GM18502 (cell line): ENCODE measurements around the gene ITGA5.
A peak's percentile ranks its signal among the peaks of the same experiment; 100 is the strongest.

ENCODE experiments used
- ATAC-seq: cut with Tn5 transposase; IDR thresholded peaks from one replicate; pipeline ENCODE4 v1.9.1; 2021; ENCODE audit warnings: mild to moderate bottlenecking; ENCODE audit not compliant: unreplicated experiment, poor library complexity

ITGA5 gene

GRCh38 chr12:54375259-54375579 is 43.8 kb downstream of the ITGA5 start:
- no peak for ATAC-seq

DNA sequence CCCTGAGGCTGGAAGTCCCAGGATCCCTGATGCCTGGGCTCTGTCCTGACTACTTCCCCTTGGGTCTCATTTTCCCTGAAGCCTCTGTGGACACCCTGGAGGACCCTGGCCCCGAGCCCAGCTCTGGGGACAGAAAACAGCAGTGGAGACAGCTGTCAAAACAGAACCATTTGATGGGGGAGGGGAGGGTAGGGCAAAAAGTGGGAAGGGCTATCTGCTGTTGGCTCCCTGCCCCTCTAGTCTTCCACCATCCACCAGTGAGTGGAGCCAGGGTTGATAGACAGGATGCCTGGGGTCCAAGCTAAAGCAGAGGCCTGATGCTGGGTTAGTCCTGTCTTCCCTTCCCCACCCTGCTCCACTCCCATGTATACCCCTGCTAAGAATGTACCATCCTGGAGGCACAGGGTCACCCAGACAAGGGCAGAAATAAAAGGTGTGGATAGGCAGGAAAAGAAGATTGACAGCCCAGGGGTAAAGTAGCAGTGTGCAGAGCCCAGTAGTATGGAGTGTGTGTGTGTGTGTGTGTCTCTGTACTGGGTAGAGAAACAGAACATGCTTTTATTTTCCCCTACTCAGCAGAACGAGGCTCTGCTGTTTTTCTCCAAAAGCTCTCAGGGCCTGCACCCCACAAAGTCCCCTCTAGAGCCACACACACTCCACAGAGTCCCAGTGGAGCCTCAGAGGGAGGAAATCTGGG is 44.4 kb downstream of the ITGA5 start:
- no peak for ATAC-seq

GRCh38 chr12:54373649-54374561 is 45.2 kb downstream of the ITGA5 start:
- no peak for ATAC-seq

DNA sequence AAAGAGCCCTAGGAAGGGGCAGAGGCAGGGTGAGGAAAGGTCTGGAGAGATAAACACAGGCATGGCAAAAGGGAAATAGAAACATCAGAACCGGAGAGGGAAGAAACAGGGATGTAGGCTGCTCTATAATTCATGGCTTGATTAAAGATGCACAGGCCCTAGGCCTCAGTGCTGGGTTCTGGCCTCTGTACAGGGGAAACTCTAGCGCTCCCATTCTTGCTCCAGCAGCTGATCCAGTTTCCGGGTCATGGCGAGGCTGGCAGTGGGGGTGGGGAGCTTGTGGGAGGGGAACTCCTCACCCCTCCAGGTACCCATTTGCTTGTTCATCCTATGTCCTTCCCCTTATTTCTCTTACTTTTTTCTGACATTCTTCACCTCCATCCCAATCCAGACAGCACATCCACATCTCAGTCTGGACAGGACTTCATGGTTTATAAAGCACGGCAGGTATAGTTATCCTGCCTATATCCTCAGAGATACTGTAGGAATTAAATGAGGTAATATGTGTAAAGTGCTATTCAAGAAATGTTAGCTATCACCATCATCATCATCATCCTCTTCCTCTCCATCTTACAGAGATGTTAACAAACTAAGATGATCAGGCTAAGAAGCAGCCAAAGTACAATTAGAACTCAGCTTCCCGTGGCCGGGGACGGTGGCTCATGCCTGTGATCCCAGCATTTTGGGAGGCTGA is 46.8 kb downstream of the ITGA5 start:
- no peak for ATAC-seq

DNA sequence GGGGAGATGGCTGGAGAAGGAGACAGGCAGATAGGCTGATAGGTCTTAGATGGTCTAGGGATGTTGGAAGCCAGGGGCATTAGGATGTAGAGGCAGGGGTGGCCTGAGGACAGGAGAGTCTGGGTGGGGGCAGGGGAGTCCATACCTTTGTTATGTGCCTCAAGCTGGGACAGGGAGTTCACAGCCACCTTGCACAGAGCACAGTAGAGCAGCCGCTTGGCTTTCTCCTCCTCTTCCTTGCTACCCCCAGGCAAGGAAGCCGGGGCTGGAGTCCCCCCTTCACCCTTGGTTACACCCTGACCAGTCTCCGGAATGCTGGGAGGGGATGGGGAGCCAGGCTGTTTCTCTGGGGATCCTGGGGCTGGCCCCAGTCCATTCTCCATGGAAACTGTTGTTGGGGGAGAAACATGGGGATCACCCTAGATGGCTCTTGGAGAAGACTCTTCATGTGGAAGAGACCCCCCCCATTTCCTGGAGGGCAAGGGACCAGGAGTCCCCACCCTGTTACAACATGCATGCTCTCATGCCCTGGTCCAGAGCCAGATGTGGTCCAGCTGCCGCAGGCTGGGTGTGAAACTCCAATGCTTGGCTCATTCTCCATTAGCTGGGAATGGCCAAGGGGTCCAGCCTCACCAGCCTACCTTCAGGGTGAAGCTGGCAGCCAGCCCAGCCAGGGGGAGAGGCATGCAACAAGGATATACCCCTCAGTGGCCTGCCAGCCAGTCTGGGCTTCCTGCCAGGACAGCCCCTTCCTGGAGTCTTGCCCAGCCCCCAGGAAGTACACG is 47.5 kb downstream of the ITGA5 start:
- ATAC-seq: no peak

GRCh38 chr12:54370171-54370730 is 48.8 kb downstream of the ITGA5 start:
- ATAC-seq: no peak

DNA sequence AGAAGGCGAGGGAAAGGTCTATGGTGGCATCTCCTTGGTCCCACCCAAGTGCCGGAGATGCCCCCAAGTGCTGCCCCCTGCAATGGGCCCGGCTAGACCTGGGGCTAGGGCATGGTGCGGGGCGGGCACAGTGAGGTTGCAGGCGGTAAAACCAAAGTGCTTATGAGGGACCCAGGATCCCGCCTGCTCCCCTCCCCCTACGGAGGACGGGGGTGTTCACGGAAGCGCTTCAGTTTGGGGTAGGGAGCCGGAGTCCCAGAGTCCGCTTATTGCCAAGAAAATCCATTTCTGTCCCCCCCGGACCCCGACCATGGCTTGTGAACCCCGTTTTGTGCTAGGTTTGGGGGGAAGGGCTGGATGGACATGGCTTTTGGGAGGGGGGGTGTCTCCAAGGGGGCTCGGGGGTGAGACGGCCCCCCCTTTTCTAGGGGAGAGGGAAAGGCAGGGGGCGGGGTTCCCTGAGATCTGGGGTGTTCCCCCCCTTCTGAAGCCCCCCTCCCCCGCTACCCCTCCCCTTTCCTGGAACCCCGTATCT is 49.4 kb downstream of the ITGA5 start:
- ATAC-seq: no peak

DNA sequence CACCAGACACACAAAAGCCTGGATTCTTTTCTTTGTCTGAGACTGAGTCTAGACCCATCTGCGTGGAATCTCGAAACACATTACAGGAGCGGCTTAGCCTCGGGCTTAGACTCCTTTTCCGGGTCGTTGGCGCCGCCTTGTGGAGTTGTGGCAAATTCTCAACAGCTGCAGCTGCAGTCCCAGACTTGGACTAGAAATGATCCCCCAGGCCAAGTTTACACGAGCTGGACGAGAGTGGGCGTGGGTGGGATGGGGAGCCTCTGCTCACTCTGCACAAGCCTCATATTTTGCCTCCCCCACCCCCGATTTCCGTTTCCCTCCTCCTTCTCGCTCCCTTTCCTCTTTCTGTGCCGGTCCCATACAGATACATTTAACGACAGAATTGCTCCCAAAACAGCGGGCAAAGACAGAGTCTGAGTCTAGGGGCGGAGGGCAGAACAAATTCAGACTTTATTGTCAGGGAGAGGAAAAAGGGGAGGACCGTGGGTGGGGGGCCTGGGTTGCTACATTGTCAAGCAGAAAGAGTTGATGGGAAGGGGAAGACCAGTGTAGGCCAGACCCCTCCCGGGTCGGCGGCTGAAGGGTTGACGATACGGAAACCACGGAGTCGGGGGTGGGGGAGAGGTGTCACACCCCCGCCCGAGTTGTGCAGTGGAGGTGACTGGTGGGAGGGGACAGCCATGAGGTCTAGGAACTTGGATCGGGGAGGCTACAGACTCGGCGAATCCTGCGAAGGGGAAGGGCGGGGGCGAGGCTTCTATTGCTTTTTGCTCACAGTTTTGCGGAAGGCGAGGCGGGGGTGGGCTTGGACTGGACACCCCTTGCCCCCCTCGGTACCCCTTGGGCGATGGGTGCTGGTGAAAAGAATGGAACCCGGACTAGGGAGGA is 50.1 kb downstream of the ITGA5 start:
- peak; percentile 77 for ATAC-seq

- peak; percentile 32 for ATAC-seq
Observed at GRCh38 chr12:54368025-54368708, 50.9 kb downstream of the ITGA5 start.

- ATAC-seq: peak; percentile 51
Observed at GRCh38 chr12:54364413-54364812, 54.7 kb downstream of the ITGA5 start, which contains the start of gene GPR84. TSS of gene GPR84 (minus strand) at chr12:54364486. CDS start at chr12:54363851, 635 bp downstream.

DNA sequence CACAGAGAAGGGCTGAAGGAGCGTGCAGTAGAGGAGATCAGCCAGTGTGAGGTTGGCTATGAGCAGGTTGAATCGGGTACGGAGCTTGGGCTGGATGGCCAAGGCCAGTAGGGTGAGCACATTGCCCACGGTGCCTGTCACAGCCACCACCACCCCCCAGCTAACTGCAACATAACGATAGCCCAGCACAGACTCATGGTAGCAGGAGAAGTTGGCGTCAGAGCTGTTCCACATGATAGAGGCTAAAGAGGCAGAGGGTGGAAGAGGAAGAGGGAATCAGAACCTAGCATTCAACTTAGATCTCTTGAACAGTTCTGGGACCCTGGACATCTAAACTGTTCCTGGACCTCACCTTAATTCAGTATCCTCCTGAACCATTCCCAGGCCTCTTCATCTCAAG is 55.4 kb downstream of the ITGA5 start:
- ATAC-seq: no peak

DNA sequence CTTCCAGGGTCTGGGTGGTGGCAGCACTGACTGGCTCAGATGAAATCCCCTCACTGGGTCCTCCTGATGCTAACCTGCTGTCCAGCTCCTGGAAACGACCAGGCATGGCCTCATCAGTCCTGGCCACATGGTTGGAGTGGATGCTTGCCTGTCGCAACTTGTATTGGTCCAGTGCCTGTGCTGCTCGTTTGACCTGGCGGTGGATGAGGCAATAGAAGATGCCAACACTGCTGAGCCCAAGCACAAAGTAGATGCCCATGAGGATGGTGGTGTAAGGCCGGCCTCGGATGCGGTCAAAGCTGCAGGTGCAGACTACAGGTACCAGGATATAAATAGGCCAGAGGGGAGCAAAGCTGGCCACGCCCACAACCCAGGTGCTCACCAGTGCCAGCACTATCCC is 56.0 kb downstream of the ITGA5 start:
- no peak for ATAC-seq

- no peak for ATAC-seq
Observed at GRCh38 chr12:54360717-54361456, 58.2 kb downstream of the ITGA5 start.

GRCh38 chr12:54359762-54360351 is 59.2 kb downstream of the ITGA5 start:
- no peak for ATAC-seq

DNA sequence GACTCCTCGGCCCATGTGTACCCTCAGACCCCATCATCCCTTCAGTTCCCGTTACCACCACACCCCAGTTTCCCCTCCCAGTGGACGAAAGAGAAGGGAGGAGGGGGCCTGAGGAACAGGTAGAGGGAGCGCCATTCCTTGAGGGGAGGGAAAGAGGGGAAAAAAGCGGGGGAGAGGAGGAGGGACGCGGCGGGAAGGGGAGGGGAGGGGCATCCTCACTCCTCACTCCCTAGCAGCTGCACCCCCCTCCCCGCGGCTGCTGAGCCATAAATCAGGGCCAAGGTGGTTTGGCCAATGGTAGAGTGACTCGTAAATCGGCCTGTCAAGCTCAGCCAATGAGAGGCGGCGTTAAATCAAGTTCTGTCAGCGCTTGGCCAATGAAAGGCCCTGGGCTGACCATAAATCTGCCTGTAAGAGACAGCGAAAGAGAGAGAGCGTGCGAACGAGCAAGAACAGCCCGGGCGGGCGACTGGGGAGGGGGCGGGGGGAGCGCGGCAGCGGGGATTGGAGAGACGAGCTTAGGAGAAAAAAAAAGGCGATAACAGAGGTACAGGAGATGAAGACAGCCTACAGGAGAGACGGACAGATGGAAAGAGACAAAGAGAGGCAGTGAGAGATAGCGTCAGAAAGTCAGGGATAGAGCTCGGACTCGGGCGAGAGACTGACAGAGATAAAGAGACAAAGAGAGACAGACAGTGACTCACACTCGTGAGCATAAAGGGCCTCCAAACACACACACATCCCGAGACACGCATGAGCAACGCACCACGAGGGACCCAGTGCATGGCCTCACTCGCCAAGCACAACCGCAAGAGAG is 59.9 kb downstream of the ITGA5 start:
- ATAC-seq: peak; percentile 96

GRCh38 chr12:54358191-54358944 is 60.7 kb downstream of the ITGA5 start:
- ATAC-seq: no peak
